HG03066 (cell line): ENCODE data around the gene LINC00632.
"Not testable (repeated sequence)": the region's sequence is repeated elsewhere in the genome, so short reads cannot be mapped to it uniquely, and the experiment has no call there.

Experiments
- ATAC-seq: cut with Tn5 transposase; IDR thresholded peaks from one replicate; pipeline ENCODE4 v1.9.1; 2021; ENCODE audit warnings: low read depth; ENCODE audit not compliant: unreplicated experiment

Gene LINC00632

DNA sequence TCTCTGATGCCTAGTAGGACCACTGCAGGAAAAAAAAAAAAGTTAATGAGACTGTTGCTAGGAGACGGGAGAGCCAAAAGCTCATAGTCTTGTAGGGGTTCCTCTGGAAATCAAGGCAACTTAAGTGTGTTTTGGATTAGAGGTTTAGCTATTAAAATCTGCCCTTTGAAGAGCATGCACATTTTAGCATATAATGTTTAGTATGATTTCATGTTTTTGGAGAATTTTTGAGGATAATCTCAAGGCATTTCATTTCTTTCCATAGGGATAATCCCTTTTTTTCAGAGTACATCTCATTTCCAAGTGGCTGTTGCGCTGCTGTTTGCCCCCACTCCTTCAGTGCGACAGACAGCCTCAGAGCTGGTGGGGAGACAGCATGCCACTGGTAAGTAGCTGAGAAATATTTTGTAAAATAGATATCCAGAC is at the start of gene LINC00632:
Gene LINC00632 (plus strand): TSS at position 339 of the 426 bp plus-strand sequence.
- no peak for ATAC-seq

DNA sequence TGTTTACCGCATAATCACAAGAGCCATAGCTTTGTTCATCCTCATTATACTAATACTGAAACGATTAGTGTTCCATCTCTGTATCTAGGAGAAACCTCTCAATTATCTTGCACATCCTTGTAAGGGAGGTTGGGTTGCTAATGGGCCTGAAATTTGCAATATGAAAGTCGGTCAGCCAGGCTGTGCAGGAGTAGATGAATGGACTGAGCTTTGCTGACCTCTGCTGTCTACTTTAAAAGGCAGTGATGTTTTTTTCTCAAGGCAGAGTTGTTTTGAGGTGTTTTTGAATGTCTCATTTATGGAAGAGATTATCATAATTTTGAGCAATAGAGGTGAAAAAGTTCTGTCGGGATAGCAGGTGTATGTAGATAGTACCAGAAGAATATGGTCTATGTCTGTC is 47.9 kb upstream of the LINC00632 start:
- no peak for ATAC-seq

GRCh38 chrX:140664939-140665338 is 44.6 kb upstream of the LINC00632 start:
- no peak for ATAC-seq

GRCh38 chrX:140672840-140673731 is 36.5 kb upstream of the LINC00632 start:
- ATAC-seq, result no peak

DNA sequence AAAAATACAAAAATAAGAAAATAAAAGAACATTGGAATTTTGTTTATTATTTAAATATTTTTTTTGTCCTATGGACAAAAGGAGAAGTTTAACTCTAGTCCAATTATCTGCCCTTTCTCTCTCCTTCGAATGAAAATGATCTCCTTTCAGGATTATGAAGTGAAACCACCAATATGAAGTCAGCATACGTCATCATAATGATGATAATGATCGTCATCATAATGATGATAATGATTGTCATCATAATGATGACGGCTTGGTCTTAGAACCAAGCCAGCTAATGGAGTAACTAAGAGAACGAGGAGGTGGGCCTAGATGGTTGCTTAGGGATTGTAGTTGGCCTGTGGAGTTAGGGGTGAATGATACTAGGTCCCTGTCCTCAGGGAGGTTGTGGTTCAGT is 21.9 kb upstream of the LINC00632 start:
- ATAC-seq, result no peak

- not testable (repeated sequence) for ATAC-seq
Measured at GRCh38 chrX:140691596-140691995, 18.0 kb upstream of the LINC00632 start.

- no peak for ATAC-seq
Measured at GRCh38 chrX:140697618-140698017, 11.9 kb upstream of the LINC00632 start.

GRCh38 chrX:140701480-140701879 is 8.1 kb upstream of the LINC00632 start:
- ATAC-seq, result no peak

GRCh38 chrX:140710710-140711109 is 1.2 kb downstream of the LINC00632 start:
- no peak for ATAC-seq

DNA sequence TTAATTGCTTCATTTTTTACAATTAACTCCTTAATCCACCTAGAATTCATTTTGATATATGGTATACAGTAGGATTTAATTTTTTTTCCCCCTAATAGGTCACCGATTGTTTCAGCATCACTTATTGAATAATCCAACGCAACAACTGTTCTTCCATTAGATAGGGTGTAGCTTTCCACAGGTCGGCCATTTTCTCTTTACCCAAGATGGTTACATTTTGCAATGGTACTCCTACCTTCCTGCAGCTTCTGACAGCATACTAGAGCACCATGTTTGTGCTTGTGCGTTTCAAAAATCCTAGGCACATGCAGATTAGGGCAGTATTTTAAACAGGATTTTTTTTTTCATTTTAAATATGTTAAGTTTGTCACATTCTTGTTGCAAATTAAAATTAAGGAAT is 2.3 kb downstream of the LINC00632 start:
- no peak for ATAC-seq

GRCh38 chrX:140712413-140713173 is 3.0 kb downstream of the LINC00632 start:
- no peak for ATAC-seq

- ATAC-seq, result no peak
Measured at GRCh38 chrX:140713174-140713539, 3.6 kb downstream of the LINC00632 start.

DNA sequence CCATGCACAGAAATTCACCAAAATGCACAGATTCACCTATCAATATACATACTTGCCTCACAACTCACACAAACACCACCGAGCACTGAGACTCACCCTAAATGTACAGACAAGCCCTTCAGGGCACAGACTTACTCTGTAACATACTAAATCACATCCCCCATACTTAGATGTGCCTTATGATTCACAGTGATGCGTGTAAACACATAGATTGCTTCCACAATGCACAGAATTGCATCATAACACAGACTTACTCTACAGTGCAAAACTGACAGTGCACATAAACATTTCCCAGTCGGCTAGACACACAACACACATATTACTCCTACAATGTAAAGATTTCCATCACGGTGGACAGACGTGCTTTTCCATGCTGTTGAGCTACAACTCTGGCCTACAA is 6.2 kb downstream of the LINC00632 start:
- ATAC-seq, result no peak

- ATAC-seq, result no peak
Measured at GRCh38 chrX:140723121-140723715, 13.7 kb downstream of the LINC00632 start.

- no peak for ATAC-seq
Measured at GRCh38 chrX:140724309-140724708, 14.8 kb downstream of the LINC00632 start.

- no peak for ATAC-seq
Measured at GRCh38 chrX:140724736-140725135, 15.2 kb downstream of the LINC00632 start.

DNA sequence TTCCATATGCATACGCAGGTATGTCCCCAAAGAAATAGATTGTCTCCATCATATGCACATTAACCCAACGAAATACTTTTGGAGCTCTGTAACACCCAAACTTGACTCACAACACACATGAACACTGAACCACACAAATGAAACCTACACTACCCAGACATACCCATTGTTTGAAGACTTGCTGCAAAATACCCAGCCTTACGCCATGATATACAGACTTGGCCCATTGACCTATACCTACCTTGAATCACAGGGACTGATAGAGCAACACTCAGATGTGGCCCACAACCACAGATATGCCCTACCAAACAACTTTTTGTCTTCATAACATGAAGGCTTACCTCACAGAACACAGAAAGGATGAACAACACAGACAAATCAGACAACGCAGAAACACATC is 15.9 kb downstream of the LINC00632 start:
- ATAC-seq, result no peak

- no peak for ATAC-seq
Measured at GRCh38 chrX:140733766-140734342, 24.3 kb downstream of the LINC00632 start.

DNA sequence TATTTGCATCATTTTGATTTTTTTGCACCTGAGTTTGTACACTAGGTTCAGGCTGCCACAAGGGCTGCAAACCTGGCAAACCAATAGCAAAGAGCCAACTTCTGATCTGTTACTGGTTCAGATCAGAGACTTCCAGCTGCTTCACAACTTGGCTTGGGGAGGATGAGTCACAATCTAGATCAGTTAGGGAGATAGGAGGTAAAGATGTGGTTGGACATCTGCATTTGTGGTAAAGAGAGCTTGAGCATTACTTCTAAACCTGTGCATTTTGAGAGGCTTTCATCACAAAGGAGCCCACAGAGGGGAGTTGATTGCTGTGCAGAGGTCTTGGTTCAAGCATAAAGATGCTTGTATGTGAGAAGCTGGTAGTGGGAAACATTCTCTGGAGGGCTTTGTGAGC is 34.5 kb downstream of the LINC00632 start:
- ATAC-seq, result no peak

- no peak for ATAC-seq
Measured at GRCh38 chrX:140756941-140757340, 47.4 kb downstream of the LINC00632 start.

- peak; percentile 60 for ATAC-seq
Measured at GRCh38 chrX:140762061-140762460, 52.5 kb downstream of the LINC00632 start.
